ENCODE data around the gene USP49.

DNA sequence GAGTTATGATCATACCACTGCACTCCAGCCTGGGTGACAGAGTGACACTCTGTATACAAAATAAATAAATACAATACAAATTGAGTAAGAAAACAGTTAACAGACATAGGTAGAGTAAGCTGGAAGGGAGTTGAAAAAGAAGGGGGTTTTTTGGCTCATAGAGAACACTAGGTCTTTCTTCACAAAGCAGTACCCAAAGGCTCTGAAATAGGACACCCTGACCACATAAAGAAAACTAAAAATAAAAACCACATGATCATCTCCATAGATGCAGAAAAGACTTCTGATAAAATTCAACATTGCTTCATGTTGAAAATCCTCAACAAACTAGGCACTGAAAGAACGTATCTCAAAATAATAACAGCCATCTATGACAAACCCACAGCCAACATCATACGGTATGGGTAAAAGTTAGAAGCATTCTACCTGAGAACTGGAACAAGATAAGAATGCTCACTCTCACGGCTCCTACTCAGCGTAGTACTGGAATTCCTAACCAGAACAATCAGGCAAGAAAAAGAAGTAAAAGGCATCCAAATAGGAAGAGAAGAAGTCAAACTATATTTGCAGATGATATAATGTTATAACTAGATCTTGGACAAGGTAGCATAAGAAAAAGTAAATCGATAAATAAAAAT, 59.0 kb downstream of the USP49 start:
- no peak for TF ChIP-seq EZH2 (IDR thresholded peaks at IDR 0.05; ENCODE audit: borderline replicate concordance, control insufficient read depth, low read depth, low read length)
- TF ChIP-seq, protein P1, sequence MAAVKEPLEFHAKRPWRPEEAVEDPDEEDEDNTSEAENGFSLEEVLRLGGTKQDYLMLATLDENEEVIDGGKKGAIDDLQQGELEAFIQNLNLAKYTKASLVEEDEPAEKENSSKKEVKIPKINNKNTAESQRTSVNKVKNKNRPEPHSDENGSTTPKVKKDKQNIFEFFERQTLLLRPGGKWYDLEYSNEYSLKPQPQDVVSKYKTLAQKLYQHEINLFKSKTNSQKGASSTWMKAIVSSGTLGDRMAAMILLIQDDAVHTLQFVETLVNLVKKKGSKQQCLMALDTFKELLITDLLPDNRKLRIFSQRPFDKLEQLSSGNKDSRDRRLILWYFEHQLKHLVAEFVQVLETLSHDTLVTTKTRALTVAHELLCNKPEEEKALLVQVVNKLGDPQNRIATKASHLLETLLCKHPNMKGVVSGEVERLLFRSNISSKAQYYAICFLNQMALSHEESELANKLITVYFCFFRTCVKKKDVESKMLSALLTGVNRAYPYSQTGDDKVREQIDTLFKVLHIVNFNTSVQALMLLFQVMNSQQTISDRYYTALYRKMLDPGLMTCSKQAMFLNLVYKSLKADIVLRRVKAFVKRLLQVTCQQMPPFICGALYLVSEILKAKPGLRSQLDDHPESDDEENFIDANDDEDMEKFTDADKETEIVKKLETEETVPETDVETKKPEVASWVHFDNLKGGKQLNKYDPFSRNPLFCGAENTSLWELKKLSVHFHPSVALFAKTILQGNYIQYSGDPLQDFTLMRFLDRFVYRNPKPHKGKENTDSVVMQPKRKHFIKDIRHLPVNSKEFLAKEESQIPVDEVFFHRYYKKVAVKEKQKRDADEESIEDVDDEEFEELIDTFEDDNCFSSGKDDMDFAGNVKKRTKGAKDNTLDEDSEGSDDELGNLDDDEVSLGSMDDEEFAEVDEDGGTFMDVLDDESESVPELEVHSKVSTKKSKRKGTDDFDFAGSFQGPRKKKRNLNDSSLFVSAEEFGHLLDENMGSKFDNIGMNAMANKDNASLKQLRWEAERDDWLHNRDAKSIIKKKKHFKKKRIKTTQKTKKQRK (IDR thresholded peaks at IDR 0.05; ENCODE audit: low read depth, low read length): no peak
- TF ChIP-seq, protein P2, sequence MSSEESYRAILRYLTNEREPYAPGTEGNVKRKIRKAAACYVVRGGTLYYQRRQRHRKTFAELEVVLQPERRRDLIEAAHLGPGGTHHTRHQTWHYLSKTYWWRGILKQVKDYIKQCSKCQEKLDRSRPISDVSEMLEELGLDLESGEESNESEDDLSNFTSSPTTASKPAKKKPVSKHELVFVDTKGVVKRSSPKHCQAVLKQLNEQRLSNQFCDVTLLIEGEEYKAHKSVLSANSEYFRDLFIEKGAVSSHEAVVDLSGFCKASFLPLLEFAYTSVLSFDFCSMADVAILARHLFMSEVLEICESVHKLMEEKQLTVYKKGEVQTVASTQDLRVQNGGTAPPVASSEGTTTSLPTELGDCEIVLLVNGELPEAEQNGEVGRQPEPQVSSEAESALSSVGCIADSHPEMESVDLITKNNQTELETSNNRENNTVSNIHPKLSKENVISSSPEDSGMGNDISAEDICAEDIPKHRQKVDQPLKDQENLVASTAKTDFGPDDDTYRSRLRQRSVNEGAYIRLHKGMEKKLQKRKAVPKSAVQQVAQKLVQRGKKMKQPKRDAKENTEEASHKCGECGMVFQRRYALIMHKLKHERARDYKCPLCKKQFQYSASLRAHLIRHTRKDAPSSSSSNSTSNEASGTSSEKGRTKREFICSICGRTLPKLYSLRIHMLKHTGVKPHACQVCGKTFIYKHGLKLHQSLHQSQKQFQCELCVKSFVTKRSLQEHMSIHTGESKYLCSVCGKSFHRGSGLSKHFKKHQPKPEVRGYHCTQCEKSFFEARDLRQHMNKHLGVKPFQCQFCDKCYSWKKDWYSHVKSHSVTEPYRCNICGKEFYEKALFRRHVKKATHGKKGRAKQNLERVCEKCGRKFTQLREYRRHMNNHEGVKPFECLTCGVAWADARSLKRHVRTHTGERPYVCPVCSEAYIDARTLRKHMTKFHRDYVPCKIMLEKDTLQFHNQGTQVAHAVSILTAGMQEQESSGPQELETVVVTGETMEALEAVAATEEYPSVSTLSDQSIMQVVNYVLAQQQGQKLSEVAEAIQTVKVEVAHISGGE (CRISPR knock-in tag; IDR thresholded peaks at IDR 0.05): no peak
- TF ChIP-seq, protein P3, sequence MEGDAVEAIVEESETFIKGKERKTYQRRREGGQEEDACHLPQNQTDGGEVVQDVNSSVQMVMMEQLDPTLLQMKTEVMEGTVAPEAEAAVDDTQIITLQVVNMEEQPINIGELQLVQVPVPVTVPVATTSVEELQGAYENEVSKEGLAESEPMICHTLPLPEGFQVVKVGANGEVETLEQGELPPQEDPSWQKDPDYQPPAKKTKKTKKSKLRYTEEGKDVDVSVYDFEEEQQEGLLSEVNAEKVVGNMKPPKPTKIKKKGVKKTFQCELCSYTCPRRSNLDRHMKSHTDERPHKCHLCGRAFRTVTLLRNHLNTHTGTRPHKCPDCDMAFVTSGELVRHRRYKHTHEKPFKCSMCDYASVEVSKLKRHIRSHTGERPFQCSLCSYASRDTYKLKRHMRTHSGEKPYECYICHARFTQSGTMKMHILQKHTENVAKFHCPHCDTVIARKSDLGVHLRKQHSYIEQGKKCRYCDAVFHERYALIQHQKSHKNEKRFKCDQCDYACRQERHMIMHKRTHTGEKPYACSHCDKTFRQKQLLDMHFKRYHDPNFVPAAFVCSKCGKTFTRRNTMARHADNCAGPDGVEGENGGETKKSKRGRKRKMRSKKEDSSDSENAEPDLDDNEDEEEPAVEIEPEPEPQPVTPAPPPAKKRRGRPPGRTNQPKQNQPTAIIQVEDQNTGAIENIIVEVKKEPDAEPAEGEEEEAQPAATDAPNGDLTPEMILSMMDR (IDR thresholded peaks at IDR 0.05 in 2 of 3, conservative IDR thresholded peaks at IDR 0.05 in 1 of 3; ENCODE audit: control insufficient read depth in 2 of 3, extremely low read depth in 1 of 3, insufficient read depth in 1 of 3, low read depth in 3 of 3, low read length in 3 of 3): no peak
- no peak for TF ChIP-seq TARDBP (IDR thresholded peaks at IDR 0.05; ENCODE audit: borderline replicate concordance)
- no peak for TF ChIP-seq NFYB (IDR thresholded peaks at IDR 0.05; ENCODE audit: insufficient read depth, low read depth, low read length)
- TF ChIP-seq SIN3A (IDR thresholded peaks at IDR 0.05; ENCODE audit: low read depth, low read length): no peak

Measured in GM12878 (cell line).